Fibroblast of lung (primary cell): Measurements from ENCODE around the gene CLPSL2.

Experiments
- EZH2 ChIP-seq: IDR thresholded peaks from 2 replicates; pipeline ENCODE4 v1.5.1; 2012; ENCODE audit warnings: low read length, control low read depth, mild to moderate bottlenecking; ENCODE audit errors: missing control alignments
- TF ChIP-seq, protein P1 (sequence below), 2 donors: IDR thresholded peaks in 1 of 2; conservative IDR thresholded peaks in 1 of 2; 1 replicate in 1 of 2; 2 replicates in 1 of 2; pipeline ENCODE4 v1.5.1; 2011 to 2012; ENCODE audit warnings: low read length in 2 of 2, control low read depth in 1 of 2, inconsistent platforms in 1 of 2, low read depth in 1 of 2, mild to moderate bottlenecking in 1 of 2

- TF ChIP-seq EZH2 = no peak
- TF ChIP-seq, protein P1, sequence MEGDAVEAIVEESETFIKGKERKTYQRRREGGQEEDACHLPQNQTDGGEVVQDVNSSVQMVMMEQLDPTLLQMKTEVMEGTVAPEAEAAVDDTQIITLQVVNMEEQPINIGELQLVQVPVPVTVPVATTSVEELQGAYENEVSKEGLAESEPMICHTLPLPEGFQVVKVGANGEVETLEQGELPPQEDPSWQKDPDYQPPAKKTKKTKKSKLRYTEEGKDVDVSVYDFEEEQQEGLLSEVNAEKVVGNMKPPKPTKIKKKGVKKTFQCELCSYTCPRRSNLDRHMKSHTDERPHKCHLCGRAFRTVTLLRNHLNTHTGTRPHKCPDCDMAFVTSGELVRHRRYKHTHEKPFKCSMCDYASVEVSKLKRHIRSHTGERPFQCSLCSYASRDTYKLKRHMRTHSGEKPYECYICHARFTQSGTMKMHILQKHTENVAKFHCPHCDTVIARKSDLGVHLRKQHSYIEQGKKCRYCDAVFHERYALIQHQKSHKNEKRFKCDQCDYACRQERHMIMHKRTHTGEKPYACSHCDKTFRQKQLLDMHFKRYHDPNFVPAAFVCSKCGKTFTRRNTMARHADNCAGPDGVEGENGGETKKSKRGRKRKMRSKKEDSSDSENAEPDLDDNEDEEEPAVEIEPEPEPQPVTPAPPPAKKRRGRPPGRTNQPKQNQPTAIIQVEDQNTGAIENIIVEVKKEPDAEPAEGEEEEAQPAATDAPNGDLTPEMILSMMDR (conservative IDR thresholded peaks at IDR 0.05 in 1 of 2, IDR thresholded peaks at IDR 0.05 in 1 of 2; ENCODE audit: low read depth in 1 of 2, low read length in 2 of 2) = no peak
Observed at GRCh38 chr6:35750557-35750956, 25.8 kb upstream of the CLPSL2 start.
